NT2/D1 (cell line): ENCODE measurements around the gene EFCAB6.

Source experiments
- YY1 ChIP-seq: IDR thresholded peaks from 2 replicates; pipeline ENCODE4 v1.6.1; 2011; ENCODE audit not compliant: insufficient read length, insufficient read depth
- ZNF274 ChIP-seq: IDR thresholded peaks from 2 replicates; pipeline ENCODE4 v1.6.1; 2011; ENCODE audit warnings: mild to moderate bottlenecking, low read depth, low read length

DNA sequence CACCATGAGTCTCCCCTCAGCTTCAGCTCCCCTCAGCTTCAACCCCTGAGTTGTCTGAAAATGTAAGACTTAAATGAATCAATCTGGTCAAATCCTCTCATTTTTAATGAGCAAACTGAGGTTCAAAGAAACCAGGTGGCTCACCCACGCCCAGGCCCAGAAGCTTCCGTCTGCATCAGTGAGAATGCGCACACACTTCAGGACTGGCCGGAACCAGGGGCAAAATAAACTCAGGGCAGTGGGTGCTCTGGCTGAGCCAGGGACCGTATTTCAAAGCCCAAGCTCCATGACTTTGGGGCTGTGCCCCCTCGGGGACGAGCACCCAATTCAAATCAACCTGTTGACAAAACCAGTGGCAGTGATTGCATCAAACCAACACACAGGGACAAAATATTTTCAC, 47.1 kb upstream of the EFCAB6 start:
- no peak for TF ChIP-seq ZNF274
- no peak for TF ChIP-seq YY1
